Loucy (cell line): ENCODE results near the gene RHEBL1.

ENCODE experiments used
- H2AFZ ChIP-seq: fragments of 200-600 bp; sonication (generic); 2 replicates; pipeline ENCODE4 v1.6.0; 2016; ENCODE audit warnings: antibody characterized with exemption, mild to moderate bottlenecking, low read length, moderate library complexity
- H3F3A ChIP-seq: fragments of 200-600 bp; 2 replicates; pipeline ENCODE4 v1.6.0; 2016; ENCODE audit warnings: antibody characterized with exemption, low read depth, mild to moderate bottlenecking
- H3K27me3 ChIP-seq: fragments of 200-600 bp; sonication (generic); 2 replicates; pipeline ENCODE4 v1.6.1; 2014; ENCODE audit warnings: low read length, mild to moderate bottlenecking; ENCODE audit not compliant: insufficient read depth, poor library complexity, severe bottlenecking
- H3K36me3 ChIP-seq: fragments of 200-600 bp; sonication (generic); 2 replicates; pipeline ENCODE4 v1.6.1; 2016; ENCODE audit warnings: low read length; ENCODE audit not compliant: insufficient read depth
- H3K4me1 ChIP-seq: fragments of 200-600 bp; sonication (generic); 2 replicates; pipeline ENCODE4 v1.5.1; 2014; ENCODE audit warnings: low read length, mild to moderate bottlenecking; ENCODE audit not compliant: insufficient read depth, poor library complexity, severe bottlenecking
- H3K4me2 ChIP-seq: fragments of 200-600 bp; sonication (generic); 2 replicates; pipeline ENCODE4 v1.6.0; 2014; ENCODE audit warnings: antibody characterized with exemption, low read length, low read depth, mild to moderate bottlenecking; ENCODE audit not compliant: poor library complexity, severe bottlenecking
- H3K4me3 ChIP-seq: fragments of 200-600 bp; sonication (generic); 2 replicates; pipeline ENCODE4 v1.5.1; 2014; ENCODE audit warnings: low read length, mild to moderate bottlenecking, mixed read lengths; ENCODE audit not compliant: poor library complexity, severe bottlenecking
- H3K79me2 ChIP-seq: fragments of 200-600 bp; sonication (generic); 2 replicates; pipeline ENCODE4 v1.6.1; 2014; ENCODE audit warnings: low read length; ENCODE audit not compliant: insufficient read depth
- H3K9ac ChIP-seq: fragments of 200-600 bp; sonication (generic); 2 replicates; pipeline ENCODE4 v1.6.0; 2014; ENCODE audit warnings: mild to moderate bottlenecking, low read depth, low read length, moderate library complexity; ENCODE audit not compliant: poor library complexity, severe bottlenecking
- H3K9me2 ChIP-seq: fragments of 200-600 bp; sonication (generic); replicated peaks from 2 replicates; pipeline ENCODE4 v1.6.1; 2016; ENCODE audit warnings: low read depth, low read length, mixed read lengths
- H3K9me3 ChIP-seq: fragments of 200-600 bp; sonication (generic); 2 replicates; pipeline ENCODE4 v1.6.1; 2014; ENCODE audit warnings: mild to moderate bottlenecking, antibody characterized with exemption, low read length, low read depth; ENCODE audit not compliant: insufficient read depth
- H4K20me1 ChIP-seq: fragments of 200-600 bp; sonication (generic); 2 replicates; pipeline ENCODE4 v1.6.0; 2014; ENCODE audit warnings: antibody characterized with exemption, low read length, mild to moderate bottlenecking; ENCODE audit not compliant: insufficient read depth, poor library complexity, severe bottlenecking
- EZH2phosphoT487 ChIP-seq: fragments of 200-600 bp; IDR thresholded peaks from 2 replicates; pipeline ENCODE4 v1.6.1; 2018; ENCODE audit warnings: antibody characterized with exemption, mild to moderate bottlenecking, moderate library complexity, borderline replicate concordance
- TF ChIP-seq, protein P1 (sequence below): fragments of 200-600 bp; sonication (generic); conservative IDR thresholded peaks from 2 replicates; pipeline ENCODE4 v1.5.1; 2014; ENCODE audit warnings: mild to moderate bottlenecking, antibody characterized with exemption, low read length

The RHEBL1 gene

DNA sequence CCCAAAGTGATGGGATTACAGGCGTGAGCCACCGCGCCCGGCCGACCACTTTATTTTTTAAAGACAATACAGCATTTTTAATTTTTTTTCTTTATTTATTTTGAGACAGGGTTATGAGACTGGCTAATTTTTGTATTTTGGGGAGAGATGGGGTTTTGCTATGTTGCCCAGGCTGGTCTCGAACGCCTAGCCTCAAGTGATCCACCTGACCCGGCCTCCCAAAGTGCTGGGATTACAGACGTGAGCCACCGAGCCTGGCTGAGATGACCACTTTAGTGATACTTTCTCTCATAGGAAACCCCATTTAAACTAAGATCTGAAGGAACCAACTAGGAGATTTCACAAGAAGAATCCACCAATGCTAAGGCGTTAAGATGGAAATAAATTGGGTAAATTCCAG, 1.2 kb upstream of the RHEBL1 start:
- TF ChIP-seq, protein P1, sequence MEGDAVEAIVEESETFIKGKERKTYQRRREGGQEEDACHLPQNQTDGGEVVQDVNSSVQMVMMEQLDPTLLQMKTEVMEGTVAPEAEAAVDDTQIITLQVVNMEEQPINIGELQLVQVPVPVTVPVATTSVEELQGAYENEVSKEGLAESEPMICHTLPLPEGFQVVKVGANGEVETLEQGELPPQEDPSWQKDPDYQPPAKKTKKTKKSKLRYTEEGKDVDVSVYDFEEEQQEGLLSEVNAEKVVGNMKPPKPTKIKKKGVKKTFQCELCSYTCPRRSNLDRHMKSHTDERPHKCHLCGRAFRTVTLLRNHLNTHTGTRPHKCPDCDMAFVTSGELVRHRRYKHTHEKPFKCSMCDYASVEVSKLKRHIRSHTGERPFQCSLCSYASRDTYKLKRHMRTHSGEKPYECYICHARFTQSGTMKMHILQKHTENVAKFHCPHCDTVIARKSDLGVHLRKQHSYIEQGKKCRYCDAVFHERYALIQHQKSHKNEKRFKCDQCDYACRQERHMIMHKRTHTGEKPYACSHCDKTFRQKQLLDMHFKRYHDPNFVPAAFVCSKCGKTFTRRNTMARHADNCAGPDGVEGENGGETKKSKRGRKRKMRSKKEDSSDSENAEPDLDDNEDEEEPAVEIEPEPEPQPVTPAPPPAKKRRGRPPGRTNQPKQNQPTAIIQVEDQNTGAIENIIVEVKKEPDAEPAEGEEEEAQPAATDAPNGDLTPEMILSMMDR: no peak

DNA sequence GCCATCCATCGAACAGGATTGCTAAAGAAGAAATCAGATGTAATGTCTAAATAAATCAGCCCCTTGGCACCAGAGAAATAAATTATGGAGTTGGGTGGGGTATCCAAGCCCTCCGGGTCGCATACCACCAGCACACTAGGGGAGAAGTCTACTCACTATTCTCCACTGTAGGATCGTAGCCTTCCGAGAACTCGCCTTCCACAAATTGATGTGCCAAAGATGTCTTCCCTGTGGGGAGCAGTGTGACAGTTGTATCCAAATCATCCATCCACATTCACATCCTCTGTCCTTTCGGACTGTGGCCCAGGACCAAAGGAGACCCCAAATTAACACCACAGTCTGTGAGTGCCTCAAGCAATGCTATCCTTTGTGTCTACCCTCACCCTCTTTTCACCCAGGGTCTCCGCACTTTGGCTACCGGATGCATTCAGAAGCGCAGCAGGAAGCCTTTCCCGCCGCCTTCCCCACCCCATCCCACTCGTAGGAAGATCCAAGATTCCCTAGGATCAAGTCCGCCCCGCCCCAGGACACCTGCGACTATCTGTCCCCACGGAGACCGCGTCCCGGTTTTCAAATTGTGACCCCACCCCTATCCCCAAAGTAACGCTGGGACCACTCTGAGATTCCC, 786 bp downstream of the RHEBL1 start:
- Histone ChIP-seq H2AFZ (peak overlapping the region; percentile 90), H3K9me2 (no peaks in the 10 kb centered on the region), H3K9me3 (no peaks in the 10 kb centered on the region), H3F3A (peaks cover 6% of the 10 kb centered on the region; the same call in 1 of the 2 replicates), H3K9ac (peak overlapping the region; percentile 77), H3K27me3 (no peaks in the 10 kb centered on the region), H3K4me2 (peak overlapping the region; percentile 94), H3K36me3 (no peaks in the 10 kb centered on the region; the same call in 1 of the 2 replicates), H3K4me3 (peak overlapping the region; percentile 81), H3K4me1 (peaks cover 15% of the 10 kb centered on the region), H4K20me1 (no peaks in the 10 kb centered on the region), H3K79me2 (peaks cover 7% of the 10 kb centered on the region)
- TF ChIP-seq, protein P1: no peak
- TF ChIP-seq EZH2phosphoT487: no peak

More for the DNA sequence above, 1.2 kb upstream of the RHEBL1 start:
- Histone ChIP-seq H3K9ac (peak overlapping the region; percentile 5), H3K4me1 (peaks cover 15% of the 10 kb centered on the region), H4K20me1 (no peaks in the 10 kb centered on the region), H3K9me2 (no peaks in the 10 kb centered on the region), H3K27me3 (no peaks in the 10 kb centered on the region), H3K36me3 (no peaks in the 10 kb centered on the region), H3K4me2 (no peak overlapping the region), H3F3A (peaks cover 6% of the 10 kb centered on the region; the same call in 1 of the 2 replicates), H3K79me2 (peaks cover 7% of the 10 kb centered on the region), H2AFZ (no peak overlapping the region), H3K4me3 (no peak overlapping the region), H3K9me3 (no peaks in the 10 kb centered on the region)

DNA sequence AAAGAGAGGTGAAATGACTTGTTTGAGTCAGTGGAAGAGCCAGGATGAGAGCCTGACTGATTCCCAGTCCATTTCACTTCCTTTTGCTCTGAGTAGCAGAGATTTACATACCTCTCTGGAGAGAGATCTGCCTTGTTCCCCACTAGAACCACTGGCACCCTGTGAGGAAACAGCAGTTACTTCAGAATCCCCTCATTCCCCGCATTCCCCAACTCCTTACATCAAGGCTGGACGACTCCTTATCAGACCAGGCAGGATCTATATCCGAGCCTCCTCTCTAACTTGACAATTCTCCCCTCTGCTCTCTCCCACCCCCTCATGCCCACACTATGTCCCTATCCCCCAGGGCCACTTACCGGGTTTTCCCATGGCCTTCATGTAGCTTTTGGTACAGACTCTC, 3.7 kb downstream of the RHEBL1 start:
- H3K79me2 ChIP-seq: peaks cover 13% of the 10 kb centered on the region
- no peaks in the 10 kb centered on the region for H3K9me2 ChIP-seq
- peaks cover 16% of the 10 kb centered on the region for H3K4me1 ChIP-seq
- no peaks in the 10 kb centered on the region for H3K9me3 ChIP-seq
- H3K36me3 ChIP-seq: no peaks in the 10 kb centered on the region; the same call in 1 of the 2 replicates
- H4K20me1 ChIP-seq: no peaks in the 10 kb centered on the region
- no peaks in the 10 kb centered on the region for H3K27me3 ChIP-seq
- TF ChIP-seq, protein P1: no peak
- TF ChIP-seq EZH2phosphoT487: no peak
- no peak overlapping the region for H3K4me2 ChIP-seq
- 0 out of 2 replicates have a peak, but pooled peaks cover 3% of the 10 kb centered on the region for H3F3A ChIP-seq
- no peak overlapping the region for H2AFZ ChIP-seq
- no peak overlapping the region for H3K9ac ChIP-seq
- no peak overlapping the region for H3K4me3 ChIP-seq
